ENCODE results near the gene PIP4K2B.
A peak's percentile ranks its signal among the peaks of the same experiment; 100 is the strongest.
"Not testable (repeated sequence)": the region's sequence is repeated elsewhere in the genome, so short reads cannot be mapped to it uniquely, and the experiment has no call there.

PIP4K2B gene

GRCh38 chr17:38794221-38794620 lies 5.1 kb downstream of the PIP4K2B start:
- no peak for TF ChIP-seq ZNF274 (IDR thresholded peaks at IDR 0.05; ENCODE audit: low read depth, low read length)
- no peak overlapping the region for H3K4me3 ChIP-seq (ENCODE audit: low read length)

GRCh38 chr17:38791162-38791561 lies 8.2 kb downstream of the PIP4K2B start:
- no peak for TF ChIP-seq ZNF274 (IDR thresholded peaks at IDR 0.05; ENCODE audit: low read depth, low read length)

GRCh38 chr17:38790148-38790707 lies 9.1 kb downstream of the PIP4K2B start:
- H3K4me3 ChIP-seq (ENCODE audit: low read length), result not testable (repeated sequence)

More at GRCh38 chr17:38791162-38791561, 8.2 kb downstream of the PIP4K2B start:
- no peak overlapping the region for H3K4me3 ChIP-seq (ENCODE audit: low read length)

GRCh38 chr17:38789185-38789584 lies 10.2 kb downstream of the PIP4K2B start:
- TF ChIP-seq ZNF274 (IDR thresholded peaks at IDR 0.05; ENCODE audit: low read depth, low read length), result no peak
- no peak overlapping the region for H3K4me3 ChIP-seq (ENCODE audit: low read length)

- H3K4me3 ChIP-seq (ENCODE audit: low read length), result not testable (repeated sequence)
Measured at GRCh38 chr17:38787999-38788398, 11.4 kb downstream of the PIP4K2B start.

GRCh38 chr17:38786372-38786771 lies 13.0 kb downstream of the PIP4K2B start:
- no peak for TF ChIP-seq ZNF274 (IDR thresholded peaks at IDR 0.05; ENCODE audit: low read depth, low read length)
- H3K4me3 ChIP-seq (ENCODE audit: low read length), result no peak overlapping the region

GRCh38 chr17:38783227-38783626 lies 16.1 kb downstream of the PIP4K2B start:
- no peak for TF ChIP-seq ZNF274 (IDR thresholded peaks at IDR 0.05; ENCODE audit: low read depth, low read length)
- H3K4me3 ChIP-seq (ENCODE audit: low read length), result no peak overlapping the region

- no peak overlapping the region for H3K4me3 ChIP-seq (ENCODE audit: low read length)
- TF ChIP-seq ZNF274 (IDR thresholded peaks at IDR 0.05; ENCODE audit: low read depth, low read length), result no peak
Measured at GRCh38 chr17:38779965-38780752, 19.2 kb downstream of the PIP4K2B start.

GRCh38 chr17:38777641-38778250 lies 21.6 kb downstream of the PIP4K2B start:
- TF ChIP-seq ZNF274 (IDR thresholded peaks at IDR 0.05; ENCODE audit: low read depth, low read length), result no peak
- H3K4me3 ChIP-seq (ENCODE audit: low read length), result no peak overlapping the region

- H3K4me3 ChIP-seq (ENCODE audit: low read length), result no peak overlapping the region
- no peak for TF ChIP-seq ZNF274 (IDR thresholded peaks at IDR 0.05; ENCODE audit: low read depth, low read length)
Measured at GRCh38 chr17:38773258-38773657, 26.1 kb downstream of the PIP4K2B start.

- TF ChIP-seq ZNF274 (IDR thresholded peaks at IDR 0.05; ENCODE audit: low read depth, low read length), result no peak
- H3K4me3 ChIP-seq (ENCODE audit: low read length), result no peak overlapping the region
Measured at GRCh38 chr17:38768417-38768816, 30.9 kb downstream of the PIP4K2B start.

- TF ChIP-seq ZNF274 (IDR thresholded peaks at IDR 0.05; ENCODE audit: low read depth, low read length), result no peak
Measured at GRCh38 chr17:38766341-38766740, 33.0 kb downstream of the PIP4K2B start.

GRCh38 chr17:38762231-38762630 lies 37.1 kb downstream of the PIP4K2B start:
- TF ChIP-seq ZNF274 (IDR thresholded peaks at IDR 0.05; ENCODE audit: low read depth, low read length), result no peak
- H3K4me3 ChIP-seq (ENCODE audit: low read length), result no peak overlapping the region

More at GRCh38 chr17:38766341-38766740, 33.0 kb downstream of the PIP4K2B start:
- H3K4me3 ChIP-seq (ENCODE audit: low read length), result no peak overlapping the region

- no peak overlapping the region for H3K4me3 ChIP-seq (ENCODE audit: low read length)
- TF ChIP-seq ZNF274 (IDR thresholded peaks at IDR 0.05; ENCODE audit: low read depth, low read length), result no peak
Measured at GRCh38 chr17:38761612-38762011, 37.7 kb downstream of the PIP4K2B start.

GRCh38 chr17:38753071-38753506 lies 46.3 kb downstream of the PIP4K2B start:
- peak overlapping the region; percentile 83 for H3K4me3 ChIP-seq (ENCODE audit: low read length)
- no peak for TF ChIP-seq ZNF274 (IDR thresholded peaks at IDR 0.05; ENCODE audit: low read depth, low read length)
